Ascending aorta (tissue), 2 donors: ENCODE data around the gene FRY. TPM values are rescaled to one million over a fixed set of nuclear protein-coding genes. Genes with fewer than 3 reads are reported as not detected.

Experiments used
- DNase-seq, 2 donors: peaks; one replicate each; pipeline ENCODE4 v3.0.0-alpha.2; 2019; ENCODE audit warnings: low spot score in 2 of 2
- H3K27ac ChIP-seq, 2 donors: fragments of 200-600 bp; sonication (generic); one replicate each; pipeline ENCODE4 v1.5.1; 2016 to 2017; ENCODE audit warnings: mild to moderate bottlenecking in 1 of 2
- H3K27me3 ChIP-seq: fragments of 200-600 bp; sonication (generic); one replicate; pipeline ENCODE4 v1.5.1; 2017
- H3K36me3 ChIP-seq, 2 donors: fragments of 200-600 bp; sonication (generic); one replicate each; pipeline ENCODE4 v1.5.1; 2016
- H3K4me1 ChIP-seq, 2 donors: fragments of 200-600 bp; sonication (generic); one replicate each; pipeline ENCODE4 v1.5.1; 2016 to 2017; ENCODE audit warnings: mild to moderate bottlenecking in 1 of 2
- H3K4me3 ChIP-seq, 2 donors: fragments of 200-600 bp; sonication (generic); one replicate each; pipeline ENCODE4 v1.5.1; 2016 to 2017; ENCODE audit warnings: mild to moderate bottlenecking in 1 of 2
- H3K9me3 ChIP-seq, 2 donors: fragments of 200-600 bp; sonication (generic); one replicate each; pipeline ENCODE4 v1.5.1; 2016
- CTCF ChIP-seq, 3 experiments: fragments of 200-600 bp in 2 of 3; fragments of 450-650 bp in 1 of 3; sonication (generic) in 2 of 3; IDR thresholded peaks; one replicate each; pipeline ENCODE4 v1.5.1; 2016 to 2019; ENCODE audit warnings: antibody characterized with exemption in 3 of 3, mild to moderate bottlenecking in 1 of 3, moderate library complexity in 1 of 3
- intact Hi-C: fragments of 100-400 bp; cut with DNase I; formaldehyde crosslinking; loops from one replicate; pipeline ENCODE4 v1.15.1; 2023
- total RNA-seq: library from RNA; depleted of rRNA; stranded (reverse); fragments of >200 nt; gene quantifications from one replicate; pipeline ENCODE4 v1.1.0, GENCODE V29; 2016

FRY gene
- total RNA-seq, 1 donor from 2014 or later, result 115 TPM

- DNase-seq, result no peak
- no peaks in the 10 kb centered on the region for H3K9me3 ChIP-seq
- peaks cover 14 to 36% of the 10 kb centered on the region in 2 donors for H3K36me3 ChIP-seq
- peak overlapping the region; percentile 7 to 69 for H3K27ac ChIP-seq
- intact Hi-C loops, result no loop called here
- H3K4me3 ChIP-seq, result no peak overlapping the region
- TF ChIP-seq CTCF (IDR thresholded peaks at IDR 0.05), result no peak
- peaks cover 0 to 21% of the 10 kb centered on the region in 2 donors for H3K4me1 ChIP-seq
- no peaks in the 10 kb centered on the region for H3K27me3 ChIP-seq
Measured at GRCh38 chr13:32210101-32210500, 178.5 kb downstream of the FRY start.

- no peaks in the 10 kb centered on the region for H3K9me3 ChIP-seq
- H3K4me3 ChIP-seq, result no peak overlapping the region
- TF ChIP-seq CTCF (IDR thresholded peaks at IDR 0.05), result no peak
- DNase-seq, result no peak
- peaks cover 18 to 36% of the 10 kb centered on the region in 2 donors for H3K36me3 ChIP-seq
- no peaks in the 10 kb centered on the region for H3K27me3 ChIP-seq
- intact Hi-C loops, result no loop called here
- H3K4me1 ChIP-seq, result peaks cover 0 to 21% of the 10 kb centered on the region in 2 donors
- peak overlapping the region; percentile 52 to 69 for H3K27ac ChIP-seq
Measured at GRCh38 chr13:32211813-32212212, 180.2 kb downstream of the FRY start.

GRCh38 chr13:32212421-32212820 lies 180.8 kb downstream of the FRY start:
- no peaks in the 10 kb centered on the region for H3K27me3 ChIP-seq
- peaks cover 0 to 21% of the 10 kb centered on the region in 2 donors for H3K4me1 ChIP-seq
- no peak for DNase-seq
- TF ChIP-seq CTCF (IDR thresholded peaks at IDR 0.05), result no peak
- no peaks in the 10 kb centered on the region for H3K9me3 ChIP-seq
- peak overlapping the region; percentile 52 to 69 for H3K27ac ChIP-seq
- H3K36me3 ChIP-seq, result peaks cover 18 to 36% of the 10 kb centered on the region in 2 donors
- H3K4me3 ChIP-seq, result no peak overlapping the region
- intact Hi-C loops, result no loop called here

- intact Hi-C loops, result no loop called here
- H3K4me3 ChIP-seq, result no peak overlapping the region
- peaks cover 0 to 21% of the 10 kb centered on the region in 2 donors for H3K4me1 ChIP-seq
- peaks cover 19 to 40% of the 10 kb centered on the region in 2 donors for H3K36me3 ChIP-seq
- H3K27ac ChIP-seq, result no peak overlapping the region
- no peaks in the 10 kb centered on the region for H3K9me3 ChIP-seq
- H3K27me3 ChIP-seq, result no peaks in the 10 kb centered on the region
- TF ChIP-seq CTCF (IDR thresholded peaks at IDR 0.05), result no peak
- no peak for DNase-seq
Measured at GRCh38 chr13:32213626-32214025, 182.1 kb downstream of the FRY start.

GRCh38 chr13:32214071-32214470 lies 182.5 kb downstream of the FRY start:
- no peak for DNase-seq
- Histone ChIP-seq H3K27ac (no peak overlapping the region), H3K27me3 (no peaks in the 10 kb centered on the region), H3K36me3 (peaks cover 22 to 41% of the 10 kb centered on the region in 2 donors), H3K4me1 (peaks cover 0 to 17% of the 10 kb centered on the region in 2 donors), H3K9me3 (no peaks in the 10 kb centered on the region), H3K4me3 (no peak overlapping the region)
- no peak for TF ChIP-seq CTCF (IDR thresholded peaks at IDR 0.05)
- intact Hi-C loops, result no loop called here

- no peaks in the 10 kb centered on the region for H3K9me3 ChIP-seq
- no peak for TF ChIP-seq CTCF (IDR thresholded peaks at IDR 0.05)
- intact Hi-C loops, result no loop called here
- no peaks in the 10 kb centered on the region for H3K27me3 ChIP-seq
- DNase-seq, result no peak
- H3K27ac ChIP-seq, result no peak overlapping the region
- peaks cover 18 to 40% of the 10 kb centered on the region in 2 donors for H3K36me3 ChIP-seq
- H3K4me1 ChIP-seq, result peaks cover 0 to 5% of the 10 kb centered on the region in 2 donors
- no peak overlapping the region for H3K4me3 ChIP-seq
Measured at GRCh38 chr13:32216281-32216680, 184.7 kb downstream of the FRY start.
